Transverse colon (tissue), 3 donors: ENCODE measurements around the gene HSCB.

ENCODE experiments used
- CTCF ChIP-seq, 5 experiments: fragments of 200-600 bp in 3 of 5; fragments of 450-650 bp in 2 of 5; sonication (generic) in 3 of 5; IDR thresholded peaks; 1 replicate in 2 of 5; 2 replicates in 3 of 5; pipeline ENCODE4 v1.5.1; 2016 to 2017; ENCODE audit warnings: antibody characterized with exemption in 5 of 5, inconsistent platforms in 3 of 5, mild to moderate bottlenecking in 2 of 5, moderate library complexity in 1 of 5
- EP300 ChIP-seq: sonication (generic); formaldehyde crosslinking; IDR thresholded peaks from one replicate; pipeline ENCODE4 v1.6.1; 2017; ENCODE audit warnings: antibody characterized with exemption, low read depth

GRCh38 chr22:28728002-28728401, 13.8 kb upstream of the HSCB start:
- no peak for TF ChIP-seq CTCF (IDR thresholded peaks at IDR 0.05)
- no peak for TF ChIP-seq EP300
